ENCODE results near the gene RAPGEF4.
"Not testable (repeated sequence)": the region's sequence is repeated elsewhere in the genome, so short reads cannot be mapped to it uniquely, and the experiment has no call there.

RAPGEF4 gene

DNA sequence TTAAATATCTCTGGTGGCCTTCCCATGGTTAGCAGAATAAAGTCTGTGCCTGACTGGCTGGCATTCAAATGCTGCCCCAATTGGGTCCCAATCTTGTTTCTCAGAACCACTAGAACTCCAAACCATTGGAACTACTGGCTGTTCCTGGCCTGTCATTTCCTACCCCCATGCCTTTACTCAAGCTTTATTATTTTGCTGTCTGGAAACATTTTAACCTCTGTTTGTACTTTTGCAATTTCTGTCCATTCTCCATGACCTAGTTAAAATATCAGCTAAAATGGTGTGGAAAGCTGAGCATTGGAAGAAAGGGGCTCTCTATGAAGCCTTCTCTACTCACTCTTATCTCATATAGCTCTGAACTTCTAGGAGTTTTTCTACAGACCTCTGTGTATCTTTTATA lies 38.7 kb downstream of the RAPGEF4 start:
- DNase-seq, result no peak
- TF ChIP-seq POLR2A (IDR thresholded peaks at IDR 0.05; ENCODE audit: low read length) (no peak), GATA1 (IDR thresholded peaks at IDR 0.05; ENCODE audit: low read depth, low read length) (no peak)

DNA sequence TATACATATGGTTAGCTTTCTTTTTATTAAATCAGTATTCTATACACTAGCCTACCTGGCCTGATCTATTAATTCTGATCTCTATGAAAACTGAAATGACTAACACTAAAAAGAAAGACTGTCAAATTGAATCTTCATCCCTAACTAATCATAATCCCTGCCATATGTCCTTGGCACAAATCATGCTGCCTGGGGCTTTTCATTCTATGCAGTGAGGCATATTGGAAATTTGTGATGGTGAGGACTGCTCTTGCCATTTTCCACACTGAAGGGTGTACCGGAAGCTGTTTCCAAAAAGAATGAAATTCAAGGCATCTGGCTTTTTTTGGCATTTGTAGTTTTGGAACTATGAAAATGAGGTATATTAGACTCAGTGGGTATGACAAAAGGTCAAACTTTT lies 39.7 kb downstream of the RAPGEF4 start:
- DNase-seq, result no peak
- no peak for TF ChIP-seq GATA1 (IDR thresholded peaks at IDR 0.05; ENCODE audit: low read depth, low read length)
- TF ChIP-seq POLR2A (IDR thresholded peaks at IDR 0.05; ENCODE audit: low read length), result no peak

DNA sequence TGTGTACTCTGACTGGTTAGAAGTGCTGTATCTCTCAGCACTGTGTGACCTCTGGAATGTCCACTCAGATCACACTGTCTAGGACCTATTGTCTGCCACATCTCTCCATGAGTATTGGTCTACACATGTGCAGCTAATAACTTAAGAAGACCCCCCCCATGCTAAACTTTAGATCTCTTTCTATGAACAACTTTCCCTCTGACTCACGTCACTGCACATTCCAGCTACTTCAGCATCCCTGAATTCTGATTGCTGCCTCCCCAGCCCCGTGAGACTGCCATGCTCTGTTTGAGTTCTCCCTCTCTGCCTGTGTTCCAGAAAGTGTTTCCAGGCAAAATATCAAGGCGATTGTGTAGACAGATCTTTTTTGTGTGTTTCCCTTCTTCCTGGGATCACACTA lies 41.8 kb downstream of the RAPGEF4 start:
- DNase-seq, result no peak
- TF ChIP-seq GATA1 (IDR thresholded peaks at IDR 0.05; ENCODE audit: low read depth, low read length), result no peak
- no peak for TF ChIP-seq POLR2A (IDR thresholded peaks at IDR 0.05; ENCODE audit: low read length)

DNA sequence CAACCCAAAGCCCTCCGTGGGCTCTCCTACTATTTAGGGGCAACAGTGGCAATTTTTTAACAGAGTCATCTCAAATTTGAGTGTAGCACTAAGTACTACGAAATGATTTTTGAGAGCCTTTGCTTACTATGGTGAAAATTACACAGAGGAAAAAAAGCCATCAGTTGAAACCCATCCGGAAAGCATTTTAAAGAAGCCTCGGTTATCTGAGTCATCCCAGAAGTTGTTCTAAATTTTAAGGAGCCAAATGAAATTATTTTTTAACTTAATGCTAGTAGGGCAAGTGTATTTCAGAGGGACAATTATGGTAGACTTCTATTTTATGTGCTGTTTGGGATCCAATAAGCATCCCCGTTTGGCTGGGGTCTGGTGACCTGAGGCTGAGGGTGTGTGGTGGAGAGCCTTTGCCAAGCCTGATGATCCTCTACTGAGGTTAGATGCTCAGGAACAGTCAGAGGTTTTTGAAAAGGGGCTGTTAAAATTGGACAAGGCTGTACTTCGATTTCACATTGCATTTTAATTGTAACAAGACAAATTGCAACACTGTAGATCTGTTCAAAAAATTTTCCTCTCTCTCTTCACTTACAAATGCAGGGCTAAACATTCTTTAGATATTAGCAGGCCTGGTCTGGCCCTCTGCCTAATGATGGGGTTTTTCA lies 47.0 kb downstream of the RAPGEF4 start:
- DNase-seq, result no peak
- no peak for TF ChIP-seq GATA1 (IDR thresholded peaks at IDR 0.05; ENCODE audit: low read depth, low read length)
- no peak for TF ChIP-seq POLR2A (IDR thresholded peaks at IDR 0.05; ENCODE audit: low read length)

DNA sequence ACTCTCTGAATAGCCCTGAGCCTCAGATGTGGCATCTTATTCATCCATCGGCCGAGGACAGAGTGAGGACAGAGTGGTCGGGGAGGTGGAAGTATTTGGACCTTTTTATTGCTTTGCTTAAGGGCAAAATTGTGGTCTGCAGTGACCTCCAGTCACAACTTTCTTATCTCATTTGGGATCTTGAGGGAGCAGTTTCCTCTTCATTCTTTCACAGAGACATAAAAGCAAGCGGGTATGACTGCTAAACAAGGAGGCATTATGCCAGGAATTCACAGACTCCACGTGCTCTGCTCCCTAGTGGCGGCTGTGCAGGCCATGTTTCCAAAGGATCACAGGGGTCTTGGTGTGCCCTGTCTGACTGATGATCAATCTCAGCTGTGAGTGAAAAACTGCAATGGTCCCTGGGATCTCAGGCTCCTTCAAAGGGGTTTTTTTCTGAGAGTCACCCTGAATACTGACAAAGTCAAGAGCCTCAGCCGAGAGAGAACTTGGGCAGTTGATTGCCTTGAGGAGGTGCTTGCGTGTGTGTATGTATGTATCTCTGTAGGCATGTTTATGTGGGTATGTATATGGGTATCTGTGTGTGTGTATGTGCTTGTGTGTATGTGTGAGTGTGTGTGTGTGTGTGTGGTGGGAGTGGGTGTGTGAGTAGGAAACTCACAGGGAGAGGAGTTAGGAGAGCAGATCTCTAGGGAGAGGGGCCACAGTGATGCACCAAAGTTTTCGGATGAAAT lies 47.7 kb downstream of the RAPGEF4 start:
- no peak for TF ChIP-seq POLR2A (IDR thresholded peaks at IDR 0.05; ENCODE audit: low read length)
- TF ChIP-seq GATA1 (IDR thresholded peaks at IDR 0.05; ENCODE audit: low read depth, low read length), result no peak
- no peak for DNase-seq

DNA sequence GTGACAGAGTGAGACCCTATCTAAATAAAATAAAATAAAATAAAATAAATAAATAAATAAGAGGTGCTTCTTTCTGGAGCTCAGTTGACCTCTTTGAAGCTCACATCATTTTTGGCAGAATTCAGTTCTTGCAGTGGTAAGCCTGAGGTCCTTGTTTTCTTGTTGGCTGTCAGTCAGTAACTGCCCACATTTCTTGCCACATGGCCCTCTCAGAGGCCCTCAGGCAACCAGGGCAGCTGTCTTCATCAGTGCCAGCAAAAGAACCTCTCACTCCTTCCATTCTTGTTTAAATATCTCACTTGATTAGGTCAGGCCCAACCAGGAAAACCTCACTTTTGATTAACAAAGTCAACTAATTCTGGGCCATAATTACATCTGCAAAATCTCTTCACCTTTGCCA lies 53.2 kb downstream of the RAPGEF4 start:
- TF ChIP-seq GATA1 (IDR thresholded peaks at IDR 0.05; ENCODE audit: low read depth, low read length), result no peak
- TF ChIP-seq POLR2A (IDR thresholded peaks at IDR 0.05; ENCODE audit: low read length), result no peak
- DNase-seq, result no peak

DNA sequence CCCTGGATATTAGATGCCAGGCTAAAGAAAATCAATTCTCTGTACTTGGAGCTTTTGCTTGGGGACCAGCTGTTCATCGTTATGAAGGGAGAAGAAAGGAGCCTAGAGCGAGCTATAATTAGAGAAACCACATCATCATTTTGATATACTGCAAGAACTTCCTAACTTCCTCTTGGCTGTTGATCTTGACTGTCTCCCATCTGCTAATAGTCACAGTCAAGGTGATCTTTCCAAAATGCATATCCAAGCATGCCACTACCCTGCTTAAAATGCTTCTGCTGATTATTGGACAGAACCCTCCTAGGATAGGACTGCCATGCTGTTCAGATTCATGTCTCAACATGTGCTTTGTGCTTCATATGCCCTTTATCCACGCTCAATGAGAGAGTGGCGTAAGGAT lies 54.8 kb downstream of the RAPGEF4 start:
- DNase-seq, result no peak
- TF ChIP-seq POLR2A (IDR thresholded peaks at IDR 0.05; ENCODE audit: low read length) (no peak), GATA1 (IDR thresholded peaks at IDR 0.05; ENCODE audit: low read depth, low read length) (no peak)

DNA sequence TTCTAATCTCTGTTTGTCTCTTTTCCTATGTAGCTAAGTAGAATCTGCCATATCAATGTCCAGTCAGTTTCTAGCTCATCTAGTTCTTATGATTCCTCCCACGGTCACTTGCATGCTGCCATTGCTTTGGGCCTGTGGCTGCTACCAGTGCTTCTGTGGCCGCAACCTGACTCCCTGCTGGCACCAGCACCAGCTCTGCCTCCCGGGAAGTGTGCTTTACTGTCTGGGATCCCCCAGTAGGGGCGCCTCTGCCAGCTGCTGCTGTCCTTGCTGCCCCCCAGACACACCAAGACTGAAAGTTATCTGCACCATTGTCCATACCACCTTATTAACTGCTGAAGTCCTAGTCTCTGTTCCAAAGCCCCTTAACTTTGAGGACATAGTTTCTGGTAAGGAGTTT lies 56.3 kb downstream of the RAPGEF4 start:
- no peak for DNase-seq
- TF ChIP-seq GATA1 (IDR thresholded peaks at IDR 0.05; ENCODE audit: low read depth, low read length), result no peak
- TF ChIP-seq POLR2A (IDR thresholded peaks at IDR 0.05; ENCODE audit: low read length), result no peak

DNA sequence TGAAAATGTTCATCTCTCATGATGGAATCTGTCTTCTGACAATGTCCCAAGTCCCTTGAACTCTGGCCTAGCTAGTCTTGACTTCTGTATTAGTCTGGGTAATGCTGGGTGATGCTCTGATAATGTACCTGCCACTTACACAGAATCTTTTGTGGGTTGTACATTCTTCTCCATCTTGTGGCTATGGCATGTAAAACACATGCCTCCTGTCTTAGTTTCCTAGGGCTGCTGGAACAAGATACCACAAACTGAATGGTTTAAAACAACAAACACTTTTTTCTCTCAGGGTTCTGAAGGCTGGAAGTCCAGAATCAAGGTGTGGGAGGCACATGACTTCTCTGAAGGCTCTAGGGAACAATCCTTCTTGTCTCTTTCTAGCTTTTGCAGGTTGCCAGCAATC lies 57.1 kb downstream of the RAPGEF4 start:
- DNase-seq, result no peak
- no peak for TF ChIP-seq POLR2A (IDR thresholded peaks at IDR 0.05; ENCODE audit: low read length)
- no peak for TF ChIP-seq GATA1 (IDR thresholded peaks at IDR 0.05; ENCODE audit: low read depth, low read length)

DNA sequence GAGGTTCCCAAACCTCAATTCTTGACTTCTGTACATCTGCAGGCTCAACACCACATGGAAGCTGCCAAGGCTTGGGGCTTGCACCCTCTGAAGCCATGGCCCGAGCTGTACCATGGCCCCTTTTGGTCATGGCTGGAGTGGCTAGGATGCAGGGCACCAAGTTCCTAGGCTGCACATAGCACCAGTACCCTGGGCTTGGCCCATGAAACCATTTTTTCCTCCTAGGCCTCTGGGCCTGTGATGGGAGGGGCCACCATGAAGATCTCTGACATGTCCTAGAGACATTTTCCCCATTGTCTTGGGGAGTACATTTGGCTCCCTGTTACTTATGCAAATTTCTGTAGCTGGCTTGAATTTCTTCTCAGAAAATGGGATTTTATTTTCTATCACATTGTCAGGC lies 67.7 kb downstream of the RAPGEF4 start:
- DNase-seq, result not testable (repeated sequence)

DNA sequence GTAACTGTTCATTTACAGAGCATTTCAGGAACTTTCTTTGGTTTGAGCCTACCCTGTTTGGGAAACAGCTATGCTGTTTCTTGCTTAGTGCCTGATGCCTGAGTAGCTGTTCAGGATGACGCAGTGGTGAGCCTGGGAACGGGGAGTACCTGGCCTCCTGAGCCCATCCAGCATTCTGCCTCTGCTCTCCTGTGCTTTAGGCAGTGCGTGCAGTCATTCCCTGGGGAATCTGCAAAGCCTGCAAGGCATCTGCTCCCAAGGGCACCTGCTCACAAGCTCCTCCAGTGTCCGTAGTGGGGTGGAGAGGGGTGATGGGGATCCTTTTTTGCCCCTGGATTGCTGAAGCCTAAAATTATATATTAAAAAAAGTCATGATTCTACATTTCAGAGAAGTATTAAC lies 68.8 kb downstream of the RAPGEF4 start:
- no peak for TF ChIP-seq POLR2A (IDR thresholded peaks at IDR 0.05; ENCODE audit: low read length)
- no peak for DNase-seq

DNA sequence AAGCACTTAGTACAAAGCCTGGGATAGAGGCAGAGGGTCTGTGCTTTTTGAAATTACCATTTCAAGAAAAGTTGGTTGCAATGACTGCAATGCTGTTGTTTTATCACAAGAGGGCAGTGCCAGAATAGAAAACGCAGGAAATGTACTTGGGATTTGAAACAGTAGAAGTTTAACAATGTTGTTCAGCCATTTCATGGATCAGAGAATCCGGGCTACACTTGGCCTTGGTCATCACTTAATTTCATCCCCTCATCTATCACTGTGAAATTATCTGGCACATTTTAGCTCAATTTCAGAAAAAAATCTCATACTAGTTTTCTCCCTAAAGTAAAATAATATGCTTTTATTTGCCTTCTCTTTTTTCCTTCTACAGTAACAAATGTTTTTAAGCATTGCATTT lies 70.8 kb downstream of the RAPGEF4 start:
- TF ChIP-seq GATA1 (IDR thresholded peaks at IDR 0.05; ENCODE audit: low read depth, low read length) (no peak), POLR2A (IDR thresholded peaks at IDR 0.05; ENCODE audit: low read length) (no peak)
- peak; percentile 10 to 42 for DNase-seq

DNA sequence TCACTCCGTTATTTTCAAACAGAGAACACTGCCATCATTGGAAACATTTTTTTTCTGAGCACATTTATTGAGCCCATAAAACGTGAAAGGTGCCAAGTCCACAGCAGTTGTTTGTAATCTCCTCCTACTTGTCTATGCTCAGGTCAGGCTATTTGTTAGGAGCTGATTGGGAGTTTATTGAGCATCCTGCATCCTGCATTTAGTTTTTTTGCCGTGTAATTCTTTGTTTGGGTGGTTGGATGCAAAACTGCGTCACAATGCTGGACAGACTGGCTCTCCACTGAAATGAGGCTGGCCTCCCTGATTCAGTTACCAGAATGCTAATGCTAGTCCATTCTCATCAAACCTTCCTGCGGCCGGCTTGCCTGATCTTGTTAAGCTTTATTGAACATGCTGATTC lies 71.4 kb downstream of the RAPGEF4 start:
- TF ChIP-seq GATA1 (IDR thresholded peaks at IDR 0.05; ENCODE audit: low read depth, low read length), result no peak
- TF ChIP-seq POLR2A (IDR thresholded peaks at IDR 0.05; ENCODE audit: low read length), result no peak
- no peak for DNase-seq

DNA sequence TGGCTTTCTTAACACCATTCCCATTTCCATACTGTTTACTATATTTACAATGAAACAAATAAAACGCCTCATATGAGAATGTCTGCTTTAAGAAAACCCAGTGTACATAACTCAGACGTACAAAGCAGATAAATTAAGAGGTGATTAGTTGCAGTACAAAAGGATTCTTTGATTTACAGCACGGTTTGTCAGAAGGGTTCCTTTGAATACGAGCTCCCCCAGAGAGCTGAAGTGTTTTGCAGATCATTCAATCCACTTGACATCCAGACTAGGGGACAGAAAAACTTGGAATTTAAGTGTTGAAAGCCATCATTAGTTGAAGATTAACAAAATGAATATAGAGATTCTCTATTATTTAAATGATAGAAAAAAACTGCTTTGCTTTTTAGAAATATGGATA lies 72.5 kb downstream of the RAPGEF4 start:
- no peak for DNase-seq
- TF ChIP-seq POLR2A (IDR thresholded peaks at IDR 0.05; ENCODE audit: low read length) (no peak), GATA1 (IDR thresholded peaks at IDR 0.05; ENCODE audit: low read depth, low read length) (no peak)

DNA sequence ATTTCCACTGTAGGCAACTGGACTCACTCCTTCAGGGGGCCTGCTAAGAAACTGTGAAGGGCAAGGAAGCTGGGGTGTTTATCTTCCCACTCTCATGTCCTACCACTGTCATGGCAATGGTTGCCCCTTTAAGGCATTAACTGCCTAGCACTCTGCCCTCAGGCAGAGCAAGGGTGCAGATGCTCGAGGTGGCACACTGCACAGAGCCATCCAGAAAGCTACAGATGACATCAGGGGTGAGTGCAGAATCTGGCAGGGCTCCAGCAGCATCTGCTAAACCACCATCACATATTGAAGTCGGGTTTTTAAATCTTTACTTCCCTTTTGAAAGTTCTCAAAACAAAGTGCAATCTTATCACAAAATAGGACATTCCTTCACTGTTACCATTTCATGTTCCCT lies 75.4 kb downstream of the RAPGEF4 start:
- TF ChIP-seq GATA1 (IDR thresholded peaks at IDR 0.05; ENCODE audit: low read depth, low read length) (no peak), POLR2A (IDR thresholded peaks at IDR 0.05; ENCODE audit: low read length) (no peak)
- no peak for DNase-seq

Measured in erythroblast (primary cell).